ENCODE results near the gene WDFY2.

- TF ChIP-seq POLR2AphosphoS5 (IDR thresholded peaks at IDR 0.05; ENCODE audit: borderline replicate concordance, low read depth, low read length): no peak
- TF ChIP-seq EZH2 (IDR thresholded peaks at IDR 0.05): no peak
Measured at GRCh38 chr13:51726446-51727193, 142.4 kb downstream of the WDFY2 start.
